GM19463 (cell line): ENCODE results near the gene TMBIM1.

Source experiments
- ATAC-seq: cut with Tn5 transposase; IDR thresholded peaks from one replicate; pipeline ENCODE4 v1.9.1; 2021; ENCODE audit warnings: mild to moderate bottlenecking, moderate library complexity; ENCODE audit not compliant: unreplicated experiment

The TMBIM1 gene

GRCh38 chr2:218260166-218260565, 32.1 kb downstream of the TMBIM1 start:
- no peak for ATAC-seq

GRCh38 chr2:218259099-218259961, 33.0 kb downstream of the TMBIM1 start:
- no peak for ATAC-seq

- ATAC-seq: peak; percentile 80
Measured at GRCh38 chr2:218257390-218257981, 34.8 kb downstream of the TMBIM1 start.

- no peak for ATAC-seq
Measured at GRCh38 chr2:218256612-218257350, 35.5 kb downstream of the TMBIM1 start.

- ATAC-seq: no peak
Measured at GRCh38 chr2:218255446-218255845, 36.9 kb downstream of the TMBIM1 start.

- no peak for ATAC-seq
Measured at GRCh38 chr2:218253232-218253625, 39.1 kb downstream of the TMBIM1 start.

- no peak for ATAC-seq
Measured at GRCh38 chr2:218252509-218253231, 39.6 kb downstream of the TMBIM1 start.

GRCh38 chr2:218249691-218250090, 42.6 kb downstream of the TMBIM1 start:
- no peak for ATAC-seq

GRCh38 chr2:218245214-218245613, 47.1 kb downstream of the TMBIM1 start:
- ATAC-seq: no peak

- no peak for ATAC-seq
Measured at GRCh38 chr2:218244665-218245064, 47.6 kb downstream of the TMBIM1 start.

GRCh38 chr2:218244204-218244603, 48.1 kb downstream of the TMBIM1 start:
- ATAC-seq: no peak

- no peak for ATAC-seq
Measured at GRCh38 chr2:218238887-218239286, 53.4 kb downstream of the TMBIM1 start.

GRCh38 chr2:218236829-218237228, 55.5 kb downstream of the TMBIM1 start:
- ATAC-seq: no peak

- ATAC-seq: no peak
Measured at GRCh38 chr2:218235017-218235416, 57.3 kb downstream of the TMBIM1 start.

- no peak for ATAC-seq
Measured at GRCh38 chr2:218234521-218234920, 57.8 kb downstream of the TMBIM1 start.

GRCh38 chr2:218233543-218233942, 58.8 kb downstream of the TMBIM1 start:
- ATAC-seq: no peak

GRCh38 chr2:218230882-218231281, 61.4 kb downstream of the TMBIM1 start:
- ATAC-seq: peak; percentile 72

- ATAC-seq: no peak
Measured at GRCh38 chr2:218229851-218230250, 62.5 kb downstream of the TMBIM1 start.

- peak; percentile 83 for ATAC-seq
Measured at GRCh38 chr2:218229239-218229638, 63.1 kb downstream of the TMBIM1 start.

GRCh38 chr2:218228366-218229090, 63.8 kb downstream of the TMBIM1 start:
- ATAC-seq: no peak
